Astrocyte of the spinal cord (primary cell): ENCODE measurements around the gene PLPPR4.
"Not testable (repeated sequence)": the region's sequence is repeated elsewhere in the genome, so short reads cannot be mapped to it uniquely, and the experiment has no call there.

Experiments
- DNase-seq: peaks from one replicate; pipeline ENCODE4 v3.0.0; 2011; ENCODE audit warnings: low read depth, low spot score
- H3K4me3 ChIP-seq: 2 replicates; pipeline ENCODE4 v1.5.1; 2011; ENCODE audit warnings: low read depth, mild to moderate bottlenecking, low read length, moderate library complexity
- in situ Hi-C: cut with HindIII; loops from 2 replicates; pipeline ENCODE4 v1.10.0; 2017; ENCODE audit warnings: low sequenced_read_pairs
- TF ChIP-seq, protein P1 (sequence below): IDR thresholded peaks from 2 replicates; pipeline ENCODE4 v1.5.1; 2012; ENCODE audit warnings: low read depth, mild to moderate bottlenecking, low read length, inconsistent platforms

PLPPR4 gene

GRCh38 chr1:99279525-99279924, 15.2 kb downstream of the PLPPR4 start:
- H3K4me3 ChIP-seq = no peak overlapping the region
- TF ChIP-seq, protein P1, sequence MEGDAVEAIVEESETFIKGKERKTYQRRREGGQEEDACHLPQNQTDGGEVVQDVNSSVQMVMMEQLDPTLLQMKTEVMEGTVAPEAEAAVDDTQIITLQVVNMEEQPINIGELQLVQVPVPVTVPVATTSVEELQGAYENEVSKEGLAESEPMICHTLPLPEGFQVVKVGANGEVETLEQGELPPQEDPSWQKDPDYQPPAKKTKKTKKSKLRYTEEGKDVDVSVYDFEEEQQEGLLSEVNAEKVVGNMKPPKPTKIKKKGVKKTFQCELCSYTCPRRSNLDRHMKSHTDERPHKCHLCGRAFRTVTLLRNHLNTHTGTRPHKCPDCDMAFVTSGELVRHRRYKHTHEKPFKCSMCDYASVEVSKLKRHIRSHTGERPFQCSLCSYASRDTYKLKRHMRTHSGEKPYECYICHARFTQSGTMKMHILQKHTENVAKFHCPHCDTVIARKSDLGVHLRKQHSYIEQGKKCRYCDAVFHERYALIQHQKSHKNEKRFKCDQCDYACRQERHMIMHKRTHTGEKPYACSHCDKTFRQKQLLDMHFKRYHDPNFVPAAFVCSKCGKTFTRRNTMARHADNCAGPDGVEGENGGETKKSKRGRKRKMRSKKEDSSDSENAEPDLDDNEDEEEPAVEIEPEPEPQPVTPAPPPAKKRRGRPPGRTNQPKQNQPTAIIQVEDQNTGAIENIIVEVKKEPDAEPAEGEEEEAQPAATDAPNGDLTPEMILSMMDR = no peak
- in situ Hi-C loops = no loop called here
- DNase-seq = no peak

- in situ Hi-C loops = no loop called here
- H3K4me3 ChIP-seq = no peak overlapping the region
- TF ChIP-seq, protein P1 = no peak
- no peak for DNase-seq
Observed at GRCh38 chr1:99281105-99281504, 16.8 kb downstream of the PLPPR4 start.

GRCh38 chr1:99282536-99282935, 18.2 kb downstream of the PLPPR4 start:
- no peak for DNase-seq
- in situ Hi-C loops = no loop called here
- TF ChIP-seq, protein P1 = no peak
- H3K4me3 ChIP-seq = no peak overlapping the region

DNA sequence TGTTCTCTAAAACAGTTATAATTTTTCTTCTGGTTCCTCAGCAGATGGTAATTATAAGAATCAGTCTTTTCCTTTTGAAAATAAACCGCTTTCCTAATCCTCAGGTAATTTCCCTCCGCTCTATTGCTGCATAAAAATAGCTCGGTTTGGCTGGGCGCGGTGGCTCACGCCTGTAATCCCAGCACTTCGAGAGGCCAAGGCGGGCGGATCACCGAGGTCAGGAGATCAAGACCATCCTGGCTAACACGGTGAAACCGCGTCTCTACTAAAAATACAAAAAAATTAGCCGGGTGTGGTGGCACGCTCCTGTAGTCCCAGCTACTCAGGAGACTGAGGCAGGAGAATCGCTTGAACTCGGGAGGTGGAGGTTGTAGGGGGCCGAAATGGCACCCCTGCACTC, 19.2 kb downstream of the PLPPR4 start:
- H3K4me3 ChIP-seq, DNase-seq, in situ Hi-C loops: not testable (repeated sequence)

- in situ Hi-C loops = no loop called here
- TF ChIP-seq, protein P1 = no peak
- H3K4me3 ChIP-seq = no peak overlapping the region
- DNase-seq = no peak
Observed at GRCh38 chr1:99292886-99293285, 28.6 kb downstream of the PLPPR4 start.

- TF ChIP-seq, protein P1 = no peak
- in situ Hi-C loops = no loop called here
- DNase-seq = no peak
Observed at GRCh38 chr1:99297923-99298322, 33.6 kb downstream of the PLPPR4 start.

DNA sequence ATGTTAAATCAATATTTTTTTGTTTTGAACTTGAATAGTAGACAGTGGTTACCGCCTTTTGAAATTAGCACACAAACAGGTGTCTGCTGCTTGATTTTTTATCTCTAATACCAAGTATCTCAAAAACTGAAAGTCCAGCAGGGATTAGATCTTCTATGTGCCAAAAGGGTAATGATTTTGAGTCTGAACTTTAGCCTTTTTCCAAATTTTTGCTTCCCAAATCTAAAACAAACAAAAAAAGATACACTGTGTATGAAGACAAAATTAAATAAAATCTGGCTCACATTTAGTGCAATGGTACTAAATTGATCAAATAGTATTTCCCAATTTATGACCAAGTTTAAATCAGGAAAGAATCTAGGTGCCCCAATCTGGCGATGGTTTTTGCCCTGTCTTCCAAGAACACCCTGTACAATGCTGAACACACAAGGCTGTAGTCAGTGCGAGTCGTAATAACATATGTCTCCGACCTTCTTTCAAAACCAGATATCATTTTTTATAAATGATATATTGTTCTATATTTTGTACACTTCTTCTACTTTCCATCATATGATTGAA, 40.5 kb downstream of the PLPPR4 start:
- TF ChIP-seq, protein P1 = no peak
- no peak overlapping the region for H3K4me3 ChIP-seq
- in situ Hi-C loops = no loop called here
- DNase-seq = no peak

More at GRCh38 chr1:99297923-99298322, 33.6 kb downstream of the PLPPR4 start:
- no peak overlapping the region for H3K4me3 ChIP-seq
